Uterus (tissue), 4 donors: Measurements from ENCODE around the gene PDGFB. TPM values are rescaled to one million over a fixed set of nuclear protein-coding genes. Genes with fewer than 3 reads are reported as not detected.

Source experiments
- DNase-seq, 2 donors: peaks; one replicate each; pipeline ENCODE4 v3.0.0-alpha.2; 2019 to 2020
- H3K27ac ChIP-seq, 2 donors: fragments of 200-600 bp; sonication (generic); 1 replicate in 1 of 2; 2 replicates in 1 of 2; pipeline ENCODE4 v1.5.1; 2016 to 2018
- H3K27me3 ChIP-seq, 2 donors: fragments of 200-600 bp; sonication (generic); one replicate each; pipeline ENCODE4 v1.5.1; 2018 to 2019; ENCODE audit warnings: control low read depth in 1 of 2
- H3K36me3 ChIP-seq, 2 donors: fragments of 200-600 bp; sonication (generic); one replicate each; pipeline ENCODE4 v1.5.1; 2019; ENCODE audit warnings: control low read depth in 1 of 2
- H3K4me1 ChIP-seq, 2 donors: fragments of 200-600 bp; sonication (generic); one replicate each; pipeline ENCODE4 v1.5.1; 2018 to 2019; ENCODE audit warnings: control low read depth in 1 of 2
- H3K4me3 ChIP-seq, 2 donors: fragments of 200-600 bp; sonication (generic); 1 replicate in 1 of 2; 2 replicates in 1 of 2; pipeline ENCODE4 v1.5.1; 2018 to 2019; ENCODE audit warnings: mild to moderate bottlenecking in 1 of 2
- H3K9me3 ChIP-seq, 2 donors: fragments of 200-600 bp; sonication (generic); one replicate each; pipeline ENCODE4 v1.5.1; 2019; ENCODE audit warnings: control low read depth in 1 of 2
- CTCF ChIP-seq, 4 experiments: fragments of 200-600 bp in 2 of 4; fragments of 450-650 bp in 2 of 4; sonication (generic) in 2 of 4; IDR thresholded peaks; one replicate each; pipeline ENCODE4 v1.5.1; 2016 to 2019; ENCODE audit warnings: antibody characterized with exemption in 4 of 4, mild to moderate bottlenecking in 2 of 4, moderate library complexity in 1 of 4
- POLR2A ChIP-seq, 2 donors: fragments of 450-650 bp; IDR thresholded peaks; one replicate each; pipeline ENCODE4 v1.6.1; 2016; ENCODE audit warnings: antibody characterized with exemption in 2 of 2, mild to moderate bottlenecking in 1 of 2, moderate library complexity in 1 of 2
- intact Hi-C: fragments of 100-400 bp; cut with DNase I; formaldehyde crosslinking; loops from one replicate; pipeline ENCODE4 v1.15.1; 2023; ENCODE audit warnings: low total_unique reads
- total RNA-seq, 4 donors: library from RNA; depleted of rRNA in 3 of 4; stranded (reverse); fragments of >200 nt in 3 of 4; gene quantifications; one replicate each; pipeline versions ENCODE4 v1.1.0 to v1.2.4, GENCODE V29; 2014 to 2023
- donor health status: DM: yes; HTN: yes; CAD: no.

The PDGFB gene
- total RNA-seq, 4 donors from 2014 or later: 2.0 to 24.8 (median 5.6) TPM

GRCh38 chr22:39270792-39271191 is 26.0 kb upstream of the PDGFB start:
- DNase-seq: no peak
- Histone ChIP-seq H3K4me3 (no peak overlapping the region), H3K36me3 (no peaks in the 10 kb centered on the region), H3K4me1 (no peaks in the 10 kb centered on the region), H3K27me3 (no peaks in the 10 kb centered on the region), H3K27ac (no peak overlapping the region), H3K9me3 (no peaks in the 10 kb centered on the region)
- TF ChIP-seq POLR2A (IDR thresholded peaks at IDR 0.05): no peak
- TF ChIP-seq CTCF (IDR thresholded peaks at IDR 0.05): no peak
- intact Hi-C loops: no loop called here

GRCh38 chr22:39270280-39270679 is 25.5 kb upstream of the PDGFB start:
- H3K4me3 ChIP-seq: no peak overlapping the region
- no peak for DNase-seq
- no peak for TF ChIP-seq CTCF (IDR thresholded peaks at IDR 0.05)
- TF ChIP-seq POLR2A (IDR thresholded peaks at IDR 0.05): no peak
- intact Hi-C loops: no loop called here
- H3K36me3 ChIP-seq: no peaks in the 10 kb centered on the region
- no peaks in the 10 kb centered on the region for H3K27me3 ChIP-seq
- no peaks in the 10 kb centered on the region for H3K9me3 ChIP-seq
- H3K4me1 ChIP-seq: no peaks in the 10 kb centered on the region
- H3K27ac ChIP-seq: no peak overlapping the region

GRCh38 chr22:39269095-39269790 is 24.5 kb upstream of the PDGFB start:
- no peaks in the 10 kb centered on the region for H3K36me3 ChIP-seq
- no peak for TF ChIP-seq CTCF (IDR thresholded peaks at IDR 0.05)
- no peak for TF ChIP-seq POLR2A (IDR thresholded peaks at IDR 0.05)
- H3K27ac ChIP-seq: no peak overlapping the region
- H3K4me1 ChIP-seq: no peaks in the 10 kb centered on the region
- H3K4me3 ChIP-seq: no peak overlapping the region
- no peaks in the 10 kb centered on the region for H3K9me3 ChIP-seq
- intact Hi-C loops: no loop called here
- no peak for DNase-seq
- no peaks in the 10 kb centered on the region for H3K27me3 ChIP-seq

- no peaks in the 10 kb centered on the region for H3K36me3 ChIP-seq
- H3K9me3 ChIP-seq: no peaks in the 10 kb centered on the region
- H3K27me3 ChIP-seq: no peaks in the 10 kb centered on the region
- no peaks in the 10 kb centered on the region for H3K4me1 ChIP-seq
- DNase-seq: no peak
- no peak overlapping the region for H3K27ac ChIP-seq
- H3K4me3 ChIP-seq: no peak overlapping the region
- TF ChIP-seq CTCF (IDR thresholded peaks at IDR 0.05) (no peak), POLR2A (IDR thresholded peaks at IDR 0.05) (no peak)
- intact Hi-C loops: no loop called here
Observed at GRCh38 chr22:39268645-39269044, 23.9 kb upstream of the PDGFB start.

- Histone ChIP-seq H3K36me3 (no peaks in the 10 kb centered on the region), H3K27me3 (no peaks in the 10 kb centered on the region), H3K27ac (no peak overlapping the region), H3K4me3 (no peak overlapping the region), H3K4me1 (no peaks in the 10 kb centered on the region), H3K9me3 (no peaks in the 10 kb centered on the region)
- intact Hi-C loops: no loop called here
- no peak for DNase-seq
- TF ChIP-seq POLR2A (IDR thresholded peaks at IDR 0.05): no peak
- no peak for TF ChIP-seq CTCF (IDR thresholded peaks at IDR 0.05)
Observed at GRCh38 chr22:39267974-39268373, 23.2 kb upstream of the PDGFB start.
